Aortic smooth muscle cell (primary cell): Measurements from ENCODE around the gene AIG1. TPM values are rescaled to one million over a fixed set of nuclear protein-coding genes. Genes with fewer than 3 reads are reported as not detected.

Experiments
- total RNA-seq: library from RNA; depleted of rRNA; stranded (reverse); fragments of >200 nt; gene quantifications from 2 replicates; pipeline ENCODE4 v1.2.3, GENCODE V29; 2014

The AIG1 gene, protein sequence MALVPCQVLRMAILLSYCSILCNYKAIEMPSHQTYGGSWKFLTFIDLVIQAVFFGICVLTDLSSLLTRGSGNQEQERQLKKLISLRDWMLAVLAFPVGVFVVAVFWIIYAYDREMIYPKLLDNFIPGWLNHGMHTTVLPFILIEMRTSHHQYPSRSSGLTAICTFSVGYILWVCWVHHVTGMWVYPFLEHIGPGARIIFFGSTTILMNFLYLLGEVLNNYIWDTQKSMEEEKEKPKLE
- 35.7 and 35.8 TPM in 2 replicates for total RNA-seq

DNA sequence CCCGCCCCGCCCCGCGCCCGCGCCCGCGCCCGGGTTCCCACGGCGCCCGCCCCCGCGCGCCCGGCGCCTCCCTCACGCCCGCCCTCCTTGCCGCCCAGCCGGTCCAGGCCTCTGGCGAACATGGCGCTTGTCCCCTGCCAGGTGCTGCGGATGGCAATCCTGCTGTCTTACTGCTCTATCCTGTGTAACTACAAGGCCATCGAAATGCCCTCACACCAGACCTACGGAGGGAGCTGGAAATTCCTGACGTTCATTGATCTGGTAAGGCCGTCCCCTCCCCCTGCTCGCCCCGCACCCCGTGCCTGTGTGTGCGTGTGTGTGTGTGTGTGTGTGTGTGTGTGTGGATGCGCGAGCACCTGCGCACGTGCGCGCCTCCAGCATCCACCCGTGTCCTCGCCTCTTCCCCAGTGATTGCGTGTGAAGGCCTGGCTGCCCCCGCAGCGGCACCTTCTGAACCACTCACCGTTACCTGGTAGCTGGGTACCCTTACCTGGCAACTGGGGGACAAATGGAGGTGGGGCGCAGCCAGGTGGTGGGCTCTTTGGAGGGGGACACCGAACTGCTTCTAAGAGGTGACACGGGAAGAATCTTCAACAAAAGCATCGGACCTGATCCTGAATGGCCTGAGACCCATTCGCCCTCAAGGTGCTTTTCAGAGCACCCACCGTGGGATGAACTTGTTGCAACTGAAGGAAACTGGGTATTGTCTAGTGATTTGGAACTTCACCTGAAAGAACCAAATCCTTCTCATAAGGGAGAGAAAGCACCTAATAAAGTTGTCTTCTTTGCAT lies at the start of gene AIG1:
TSS of gene AIG1 (plus strand) at position 84 of the 791 bp plus-strand sequence. CDS start at position 121, 37 bp downstream.

Other genes with a start within 250 kb of the AIG1 start
- 23.9 TPM in 2 replicates for gene HIVEP2, start 115.7 kb upstream of the AIG1 start, total RNA-seq